H1 (cell line): ENCODE data around the gene CAPZB. TPM values are rescaled to one million over a fixed set of nuclear protein-coding genes. Genes with fewer than 3 reads are reported as not detected.

Experiments
- CTCF ChIA-PET: fragments of 300-600 bp; sonication (Branson Sonifier 250); formaldehyde crosslinking; loops from one replicate; lab custom pipeline; 2021; ENCODE audit not compliant: partially characterized antibody; lab: Charles Lee
- POLR2A ChIA-PET: fragments of 300-600 bp; sonication (Branson Sonifier 250); formaldehyde crosslinking; loops from one replicate; lab custom pipeline; 2021; ENCODE audit warnings: inconsistent platforms; ENCODE audit not compliant: partially characterized antibody; lab: Charles Lee
- DNase-seq, 2 experiments: peaks; one replicate each; pipeline versions ENCODE4 v3.0.0 to v3.0.0-alpha.2; 2010 to 2022; ENCODE audit warnings: low spot score in 2 of 2, low read depth in 1 of 2, mixed read lengths in 1 of 2
- FAIRE-seq: peaks from 2 replicates; lab custom pipeline; 2011; peaks lifted over from hg19 to GRCh38; lab: Jason Lieb, UNC
- H2AFZ ChIP-seq: 2 replicates; pipeline ENCODE4 v1.8.1; 2012; ENCODE audit warnings: low read length, inconsistent platforms
- H2AK5ac ChIP-seq: 2 replicates; pipeline ENCODE4 v1.6.1; 2013; ENCODE audit warnings: low read depth, low read length
- H2BK120ac ChIP-seq: replicated peaks from 2 replicates; pipeline ENCODE3; 2013; ENCODE audit warnings: low read depth, low read length, inconsistent platforms
- H2BK12ac ChIP-seq: 2 replicates; pipeline ENCODE4 v1.6.1; 2013; ENCODE audit warnings: low read depth, low read length
- H2BK15ac ChIP-seq: 2 replicates; pipeline ENCODE4 v1.6.1; 2013; ENCODE audit warnings: low read length
- H2BK20ac ChIP-seq: 2 replicates; pipeline ENCODE4 v1.6.1; 2013; ENCODE audit warnings: low read length
- H2BK5ac ChIP-seq: 2 replicates; pipeline ENCODE4 v1.6.1; 2013; ENCODE audit warnings: low read depth, low read length
- H3K14ac ChIP-seq: 2 replicates; pipeline ENCODE4 v1.6.1; 2013; ENCODE audit warnings: inconsistent platforms; ENCODE audit not compliant: insufficient read length
- H3K18ac ChIP-seq: 2 replicates; pipeline ENCODE4 v1.6.1; 2013; ENCODE audit warnings: low read length; ENCODE audit errors: extremely low read depth
- H3K23ac ChIP-seq: 2 replicates; pipeline ENCODE4 v1.6.1; 2013; ENCODE audit warnings: inconsistent platforms; ENCODE audit not compliant: insufficient read length
- H3K23me2 ChIP-seq: 2 replicates; pipeline ENCODE4 v1.6.1; 2013; ENCODE audit warnings: low read depth, low read length
- H3K27ac ChIP-seq: 2 replicates; pipeline ENCODE4 v1.6.1; 2011; ENCODE audit warnings: low read depth, low read length, inconsistent platforms
- H3K27me3 ChIP-seq, 4 experiments: replicated peaks in 1 of 4; 1 replicate in 1 of 4; 2 replicates in 3 of 4; pipeline versions ENCODE4 v1.6.1 to v1.8.1; 2011 to 2013; ENCODE audit warnings: low read length in 3 of 4, mild to moderate bottlenecking in 3 of 4, inconsistent platforms in 2 of 4, mixed read lengths in 2 of 4, moderate library complexity in 1 of 4; ENCODE audit not compliant: control insufficient read depth in 3 of 4, insufficient read depth in 3 of 4; ENCODE audit errors: extremely low read depth in 1 of 4
- H3K36me3 ChIP-seq, 4 experiments: 2 replicates each; pipeline versions ENCODE4 v1.6.1 to v1.8.1; 2011 to 2013; ENCODE audit warnings: mild to moderate bottlenecking in 4 of 4, low read length in 3 of 4, moderate library complexity in 2 of 4, control low read depth in 1 of 4, inconsistent platforms in 1 of 4; ENCODE audit not compliant: insufficient read depth in 4 of 4, control insufficient read depth in 2 of 4
- H3K4ac ChIP-seq: replicated peaks from 2 replicates; pipeline ENCODE3; 2013; ENCODE audit warnings: low read length, low read depth, mixed read lengths, inconsistent platforms; ENCODE audit not compliant: insufficient read length
- H3K4me1 ChIP-seq, 4 experiments: replicated peaks in 1 of 4; 1 replicate in 1 of 4; 2 replicates in 3 of 4; pipeline versions ENCODE4 v1.6.1 to v1.8.1; 2011 to 2013; ENCODE audit warnings: low read length in 3 of 4, inconsistent platforms in 2 of 4, mixed read lengths in 1 of 4; ENCODE audit not compliant: insufficient read depth in 4 of 4, control insufficient read depth in 3 of 4
- H3K4me2 ChIP-seq, 2 experiments: 2 replicates each; pipeline versions ENCODE4 v1.6.1 to v1.8.1; 2011 to 2013; ENCODE audit warnings: low read depth in 2 of 2, low read length in 2 of 2, control low read depth in 1 of 2, inconsistent platforms in 1 of 2, mild to moderate bottlenecking in 1 of 2; ENCODE audit not compliant: insufficient read depth in 1 of 2
- H3K4me3 ChIP-seq, 4 experiments: fragments of 200-600, 300-600 bp in 1 of 4; sonication (generic), shearing (Covaris generic), sonication (Bioruptor Twin) in 1 of 4; 2 replicates each; pipeline versions ENCODE4 v1.5.1 to v1.8.1; 2011 to 2016; ENCODE audit warnings: low read length in 4 of 4, low read depth in 3 of 4, control low read depth in 2 of 4, inconsistent platforms in 2 of 4, mild to moderate bottlenecking in 2 of 4, mixed read lengths in 1 of 4, moderate library complexity in 1 of 4; ENCODE audit not compliant: insufficient read depth in 2 of 4; ENCODE audit errors: extremely low read depth in 1 of 4
- H3K56ac ChIP-seq: replicated peaks from 2 replicates; pipeline ENCODE3; 2013; ENCODE audit warnings: low read depth, mild to moderate bottlenecking, mixed read lengths, low read length, inconsistent platforms; ENCODE audit not compliant: insufficient read length
- H3K79me1 ChIP-seq: 2 replicates; pipeline ENCODE4 v1.6.1; 2013; ENCODE audit warnings: low read depth, low read length, control low read depth
- H3K79me2 ChIP-seq, 2 experiments: 2 replicates each; pipeline versions ENCODE4 v1.6.1 to v1.8.1; 2012 to 2013; ENCODE audit warnings: low read length in 2 of 2, mild to moderate bottlenecking in 2 of 2, inconsistent platforms in 1 of 2; ENCODE audit not compliant: insufficient read depth in 2 of 2, control insufficient read depth in 1 of 2
- H3K9ac ChIP-seq, 4 experiments: replicated peaks in 1 of 4; 1 replicate in 1 of 4; 2 replicates in 3 of 4; pipeline versions ENCODE4 v1.6.1 to v1.8.1; 2011 to 2013; ENCODE audit warnings: low read depth in 3 of 4, low read length in 3 of 4, control low read depth in 2 of 4, mild to moderate bottlenecking in 2 of 4, moderate library complexity in 2 of 4, inconsistent platforms in 1 of 4; ENCODE audit errors: extremely low read depth in 1 of 4
- H3K9me3 ChIP-seq, 2 experiments: 2 replicates each; pipeline versions ENCODE4 v1.6.1 to v1.8.1; 2012 to 2013; ENCODE audit warnings: mild to moderate bottlenecking in 2 of 2, moderate library complexity in 2 of 2, control low read depth in 1 of 2, inconsistent platforms in 1 of 2, low read depth in 1 of 2, low read length in 1 of 2, mixed read lengths in 1 of 2; ENCODE audit not compliant: insufficient read depth in 2 of 2
- H4K20me1 ChIP-seq, 2 experiments: replicated peaks in 1 of 2; 2 replicates each; pipeline versions ENCODE3 to v1.8.1; 2011 to 2013; ENCODE audit warnings: inconsistent platforms in 2 of 2, low read length in 2 of 2, mild to moderate bottlenecking in 1 of 2; ENCODE audit not compliant: insufficient read depth in 2 of 2, control insufficient read depth in 1 of 2
- H4K5ac ChIP-seq: 2 replicates; pipeline ENCODE4 v1.6.1; 2013; ENCODE audit warnings: low read length, low read depth, mixed read lengths, inconsistent platforms; ENCODE audit not compliant: insufficient read length
- H4K8ac ChIP-seq: 2 replicates; pipeline ENCODE4 v1.8.0; 2013; ENCODE audit warnings: mild to moderate bottlenecking, moderate library complexity, low read length, inconsistent platforms; ENCODE audit not compliant: insufficient read depth; ENCODE audit errors: extremely low read depth
- H4K91ac ChIP-seq: replicated peaks from 2 replicates; pipeline ENCODE3; 2013; ENCODE audit warnings: low read length, mixed read lengths, inconsistent platforms; ENCODE audit not compliant: insufficient read length
- ATF2 ChIP-seq: IDR thresholded peaks from 2 replicates; pipeline ENCODE4 v1.6.1; 2012; ENCODE audit warnings: low read length, inconsistent platforms
- EP300 ChIP-seq, 2 experiments: IDR thresholded peaks; 1 replicate in 1 of 2; 2 replicates in 1 of 2; pipeline ENCODE4 v1.6.1; 2011 to 2012; ENCODE audit warnings: low read depth in 2 of 2, low read length in 2 of 2, mild to moderate bottlenecking in 2 of 2, borderline replicate concordance in 1 of 2, inconsistent platforms in 1 of 2, moderate library complexity in 1 of 2
- EZH2 ChIP-seq: fragments of 200-600 bp; sonication (generic); IDR thresholded peaks from 2 replicates; pipeline ENCODE4 v1.7.1; 2012; ENCODE audit warnings: low read depth, mild to moderate bottlenecking, moderate library complexity, low read length, inconsistent platforms; ENCODE audit not compliant: severe bottlenecking
- GTF2F1 ChIP-seq: IDR thresholded peaks from 2 replicates; pipeline ENCODE4 v1.6.1; 2012; ENCODE audit warnings: low read depth, low read length, improper control_type of control experiment, borderline replicate concordance
- NRF1 ChIP-seq: IDR thresholded peaks from 2 replicates; pipeline ENCODE4 v1.6.1; 2011; ENCODE audit warnings: mild to moderate bottlenecking, low read depth, low read length, improper control_type of control experiment
- RBBP5 ChIP-seq: IDR thresholded peaks from 2 replicates; pipeline ENCODE4 v1.7.1; 2012; ENCODE audit warnings: low read depth, mild to moderate bottlenecking, inconsistent platforms, low read length, moderate library complexity, borderline replicate concordance
- RNF2 ChIP-seq: fragments of 200-900, 300-1000 bp; sonication (generic); IDR thresholded peaks from 2 replicates; pipeline ENCODE4 v1.7.1; 2016; ENCODE audit warnings: borderline replicate concordance, low read depth, mild to moderate bottlenecking, antibody characterized with exemption, low read length; ENCODE audit not compliant: poor library complexity, severe bottlenecking; ENCODE audit errors: missing control alignments
- SIRT6 ChIP-seq: IDR thresholded peaks from one replicate; pipeline ENCODE4 v1.7.1; 2012; ENCODE audit warnings: low read length, inconsistent platforms
- SP4 ChIP-seq: IDR thresholded peaks from 2 replicates; pipeline ENCODE4 v1.6.1; 2012; ENCODE audit warnings: low read length, inconsistent platforms
- TAF1 ChIP-seq: IDR thresholded peaks from 2 replicates; pipeline ENCODE4 v1.6.1; 2011; ENCODE audit warnings: mild to moderate bottlenecking, low read depth, low read length
- TAF7 ChIP-seq: optimal IDR thresholded peaks from 2 replicates; pipeline ENCODE3; 2011; ENCODE audit warnings: low read depth, mild to moderate bottlenecking, inconsistent platforms, low read length, moderate library complexity, borderline replicate concordance
- TBP ChIP-seq: IDR thresholded peaks from 2 replicates; pipeline ENCODE4 v1.6.1; 2011; ENCODE audit warnings: low read depth, low read length, improper control_type of control experiment
- WGBS, 2 experiments: shearing (Covaris generic) in 1 of 2; methylation state at CpG; one replicate each; pipeline versions ENCODE4 v1.1.6 to v1.1.7; 2013 to 2015; ENCODE audit warnings: low lambda C conversion rate in 2 of 2, mixed read lengths in 2 of 2, inconsistent platforms in 1 of 2, low coverage in 1 of 2, missing lambda C conversion rate in 1 of 2; ENCODE audit not compliant: insufficient replicate concordance in 2 of 2, insufficient coverage in 1 of 2, insufficient read length in 1 of 2; ENCODE audit errors: extremely low coverage in 1 of 2, missing lambda C conversion rate in 1 of 2; 5-methylcytosine and 5-hydroxymethylcytosine counted together
- polyA plus RNA-seq, 7 experiments: library from polyadenylated mRNA; depleted of rRNA in 3 of 7; stranded (reverse) in 5 of 7; unstranded in 2 of 7; fragments of >200 nt in 5 of 7; fragments of 200-250 nt in 2 of 7; gene quantifications; 1 replicate in 5 of 7; 2 replicates in 1 of 7; 4 replicates in 1 of 7; pipeline versions ENCODE4 v1.2.1 to v1.2.3, GENCODE V29; 2011 to 2013; ENCODE audit warnings: missing spikeins in 2 of 7, mixed read lengths in 2 of 7
- total RNA-seq: library from RNA; stranded (reverse); fragmentation: NEBNext Ultra II Directional; extraction: Animal tissue kit (Norgen Biotek cat#: 25700); gene quantifications from 2 replicates; pipeline ENCODE4 v1.2.1, GENCODE V29; 2021

The CAPZB gene
- total and polyA plus RNA-seq, 2 of the 8 experiments (the other 6 are each of a cell fraction or from before 2014, with no cell fraction given): 162 to 371 TPM

DNA sequence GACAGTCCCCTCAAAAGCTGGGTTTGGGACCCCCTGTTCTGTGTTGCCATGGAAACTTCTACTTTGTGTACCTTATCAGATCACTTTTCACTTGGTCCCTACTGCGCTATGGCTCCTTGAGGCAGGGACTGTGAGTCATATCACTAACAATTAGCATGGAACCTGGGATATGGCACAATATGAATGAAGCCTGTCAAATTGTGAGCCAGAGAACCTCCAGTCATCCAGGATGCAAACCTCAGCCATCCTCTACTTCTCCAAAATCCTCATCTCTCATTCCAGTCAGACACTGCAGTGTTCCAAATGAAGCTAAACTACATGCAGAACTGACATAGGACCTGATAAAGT lies 11.2 kb upstream of the CAPZB start:
- Histone ChIP-seq H4K20me1 (no peaks in the 10 kb centered on the region), H3K27me3 (no peaks in the 10 kb centered on the region), H3K36me3 (no peaks in the 10 kb centered on the region), H2BK15ac (no peak overlapping the region), H3K79me2 (no peaks in the 10 kb centered on the region), H2BK20ac (no peak overlapping the region), H4K5ac (no peak overlapping the region), H2AFZ (no peak overlapping the region), H2AK5ac (no peak overlapping the region), H2BK5ac (no peak overlapping the region), H3K4me2 (no peak overlapping the region), H3K9me3 (peaks cover 2 to 3% of the 10 kb centered on the region in 2 experiments; a peak in 1 of 4 replicates), H2BK12ac (no peak overlapping the region), H3K4me3 (no peak overlapping the region), H3K14ac (no peak overlapping the region), H3K79me1 (no peaks in the 10 kb centered on the region), H3K4ac (no peak overlapping the region), H3K18ac (no peak overlapping the region), H3K56ac (no peak overlapping the region), H3K23me2 (no peaks in the 10 kb centered on the region), H3K4me1 (no peaks in the 10 kb centered on the region), H4K91ac (no peak overlapping the region), H4K8ac (no peak overlapping the region), H3K23ac (no peak overlapping the region), H2BK120ac (no peak overlapping the region), H3K27ac (no peak overlapping the region), H3K9ac (no peak overlapping the region)
- no peak for DNase-seq
- FAIRE-seq: no peak
- CTCF ChIA-PET: interaction anchor here (0.6 to 1.8 kb wide), 3 partner anchors 9 to 86 kb away, joined by 4 to 9 read pairs (median 5); no protein-coding TSS in a partner anchor
- POLR2A ChIA-PET: interaction anchor here (1.9 kb wide), 1 partner anchor 10 kb away, joined by 7 read pairs; the partner anchor contains the start of gene CAPZB
- 94% methylated on average over 1 of the region's 1 CpG; no CpG with 5 or more reads in 1 of the 2 experiments for WGBS, 2 experiments
- no peak for TF ChIP-seq TAF1
- TF ChIP-seq EP300 (IDR thresholded peaks at IDR 0.05; ENCODE audit: borderline replicate concordance in 1 of 2, low read depth in 2 of 2, low read length in 2 of 2): no peak
- no peak for TF ChIP-seq TAF7
- TF ChIP-seq EZH2: no peak
- no peak for TF ChIP-seq TBP
- no peak for TF ChIP-seq RBBP5
- no peak for TF ChIP-seq GTF2F1
- TF ChIP-seq SIRT6: no peak
- TF ChIP-seq ATF2: no peak
- no peak for TF ChIP-seq RNF2
- TF ChIP-seq SP4: no peak
- no peak for TF ChIP-seq NRF1
